Pancreas (tissue), 10 donors: Measurements from ENCODE around the gene RAET1L. TPM values are rescaled to one million over a fixed set of nuclear protein-coding genes. Genes with fewer than 3 reads are reported as not detected.

Experiments used
- ATAC-seq, 4 donors: fragments of 200-7000 bp; cut with Tn5 transposase; one replicate each; pipeline versions ENCODE4 v1.8.0 to v1.9.1; 2020; ENCODE audit warnings: mild to moderate bottlenecking in 4 of 4, moderate library complexity in 4 of 4
- DNase-seq, 6 donors: peaks; one replicate each; pipeline ENCODE4 v3.0.0-alpha.2; 2020
- FAIRE-seq: peaks from 2 replicates; lab custom pipeline; 2012; peaks lifted over from hg19 to GRCh38; lab: Jason Lieb, UNC
- H3K27ac ChIP-seq, 4 donors: fragments of 200-600 bp; sonication (generic); 1 replicate in 3 of 4; 2 replicates in 1 of 4; pipeline versions ENCODE4 v1.5.0 to v1.8.0; 2020
- H3K27me3 ChIP-seq, 4 donors: fragments of 200-600 bp; one replicate each; pipeline ENCODE4 v1.8.0; 2021
- H3K36me3 ChIP-seq, 3 donors: fragments of 200-600 bp; sonication (generic) in 1 of 3; one replicate each; pipeline versions ENCODE4 v1.5.0 to v1.8.0; 2020 to 2021
- H3K4me1 ChIP-seq, 3 donors: fragments of 200-600 bp; one replicate each; pipeline ENCODE4 v1.8.0; 2021
- H3K4me3 ChIP-seq, 4 donors: fragments of 200-600 bp; sonication (generic) in 2 of 4; one replicate each; pipeline versions ENCODE4 v1.5.0 to v1.8.0; 2020 to 2021
- H3K9me3 ChIP-seq, 4 donors: fragments of 200-600 bp; one replicate each; pipeline ENCODE4 v1.8.0; 2021
- WGBS, 2 donors: extraction: QIAGEN DNeasy Blood & Tissue Kit; methylation state at CpG; one replicate each; pipeline ENCODE4 v1.1.7; 2013; 5-methylcytosine and 5-hydroxymethylcytosine counted together
- intact Hi-C, 3 donors: fragments of 100-400 bp; cut with DNase I; formaldehyde crosslinking; loops; one replicate each; pipeline versions ENCODE4 v1.11.1 to v1.14.2; 2022
- polyA plus RNA-seq, 2 donors: library from polyadenylated mRNA; stranded (reverse); fragments of 200-250 nt; gene quantifications; one replicate each; pipeline ENCODE4 v1.2.3, GENCODE V29; 2013
- total RNA-seq, 6 donors: library from RNA; stranded (reverse); fragmentation: NEBNext Ultra II Directional in 4 of 6; extraction: Animal tissue kit (Norgen Biotek cat#: 25700) in 4 of 6; gene quantifications; one replicate each; pipeline versions ENCODE4 v1.2.1 to v1.2.4, GENCODE V29; 2021 to 2023
- TF ChIP-seq, protein P1 (sequence below), 4 donors: fragments of 200-600 bp; sonication (generic) in 3 of 4; IDR thresholded peaks; one replicate each; pipeline versions ENCODE4 v1.5.0 to v1.8.0; 2021; ENCODE audit warnings: antibody characterized with exemption in 4 of 4
- donor health status: healthy with polysubstance abuse.
- donor health status: DM: no; HTN: no; CAD: no; lungs with moderate emphysema.
- donor health status: DM: no; HTN: no; CAD: no.
- donor health status: control.
- donor health status: control.
- donor health status: Bipolar disorder and iron deficiency.
- donor health status: DM: yes; HTN: yes; CAD: no.
- donor health status: DM: no; HTN: no; CAD: no.
- donor health status: DM: no; HTN: no; CAD: no.
- donor health status: DM: yes; HTN: yes; CAD: no.

The RAET1L gene
- total and polyA plus RNA-seq, 8 donors, result 0.46 to 0.53 TPM; not detected in 6

GRCh38 chr6:150043096-150043495 lies 17.8 kb upstream of the RAET1L start:
- WGBS, 2 donors, result 91 to 93% methylated on average over 11 to 13 of the region's 13 CpGs
- FAIRE-seq (no peak), DNase-seq (no peak), ATAC-seq (no peak)
- H3K4me1 ChIP-seq, result peaks cover 0 to under 1% (median 0%) of the 10 kb centered on the region in 3 donors
- no peaks in the 10 kb centered on the region for H3K36me3 ChIP-seq
- intact Hi-C loops, result no loop called here
- H3K27ac ChIP-seq, result no peak overlapping the region
- TF ChIP-seq, protein P1, sequence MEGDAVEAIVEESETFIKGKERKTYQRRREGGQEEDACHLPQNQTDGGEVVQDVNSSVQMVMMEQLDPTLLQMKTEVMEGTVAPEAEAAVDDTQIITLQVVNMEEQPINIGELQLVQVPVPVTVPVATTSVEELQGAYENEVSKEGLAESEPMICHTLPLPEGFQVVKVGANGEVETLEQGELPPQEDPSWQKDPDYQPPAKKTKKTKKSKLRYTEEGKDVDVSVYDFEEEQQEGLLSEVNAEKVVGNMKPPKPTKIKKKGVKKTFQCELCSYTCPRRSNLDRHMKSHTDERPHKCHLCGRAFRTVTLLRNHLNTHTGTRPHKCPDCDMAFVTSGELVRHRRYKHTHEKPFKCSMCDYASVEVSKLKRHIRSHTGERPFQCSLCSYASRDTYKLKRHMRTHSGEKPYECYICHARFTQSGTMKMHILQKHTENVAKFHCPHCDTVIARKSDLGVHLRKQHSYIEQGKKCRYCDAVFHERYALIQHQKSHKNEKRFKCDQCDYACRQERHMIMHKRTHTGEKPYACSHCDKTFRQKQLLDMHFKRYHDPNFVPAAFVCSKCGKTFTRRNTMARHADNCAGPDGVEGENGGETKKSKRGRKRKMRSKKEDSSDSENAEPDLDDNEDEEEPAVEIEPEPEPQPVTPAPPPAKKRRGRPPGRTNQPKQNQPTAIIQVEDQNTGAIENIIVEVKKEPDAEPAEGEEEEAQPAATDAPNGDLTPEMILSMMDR (IDR thresholded peaks at IDR 0.05), result no peak
- H3K27me3 ChIP-seq, result peaks cover 0 to 2% (median 0%) of the 10 kb centered on the region in 4 donors
- H3K9me3 ChIP-seq, result no peaks in the 10 kb centered on the region
- H3K4me3 ChIP-seq, result no peak overlapping the region

- 11 to 14% methylated on average over 13 to 21 of the region's 21 CpGs for WGBS, 2 donors
- intact Hi-C loops, result no loop called here
- no peaks in the 10 kb centered on the region for H3K36me3 ChIP-seq
- no peaks in the 10 kb centered on the region for H3K9me3 ChIP-seq
- no peak overlapping the region for H3K27ac ChIP-seq
- FAIRE-seq (no peak), ATAC-seq (peak in 3 of 4 donors; percentile 43 to 72 (median 69)), DNase-seq (no peak)
- peaks cover 0 to 9% (median 0%) of the 10 kb centered on the region in 3 donors for H3K4me1 ChIP-seq
- peaks cover 0 to 19% (median 2%) of the 10 kb centered on the region in 4 donors for H3K27me3 ChIP-seq
- TF ChIP-seq, protein P1 (IDR thresholded peaks at IDR 0.05), result no peak
- peak overlapping the region in 2 of 4 donors; percentile 4 to 28 for H3K4me3 ChIP-seq
These were observed 13.1 kb upstream of the RAET1L start for GRCh38 chr6:150038202-150039062.

GRCh38 chr6:150037526-150038201 lies 12.3 kb upstream of the RAET1L start:
- WGBS, 2 donors, result 2% methylated on average over 54 to 55 of the region's 55 CpGs
- Histone ChIP-seq H3K4me1 (peaks cover 0 to 9% (median 0%) of the 10 kb centered on the region in 3 donors), H3K9me3 (no peaks in the 10 kb centered on the region), H3K27ac (no peak overlapping the region), H3K4me3 (peak overlapping the region in 2 of 4 donors; percentile 4 to 28), H3K27me3 (peaks cover 0 to 19% (median 2%) of the 10 kb centered on the region in 4 donors), H3K36me3 (no peaks in the 10 kb centered on the region)
- intact Hi-C loops, result no loop called here
- FAIRE-seq (no peak), DNase-seq (no peak), ATAC-seq (peak in 3 of 4 donors; percentile 44 to 57 (median 45))
- TF ChIP-seq, protein P1 (IDR thresholded peaks at IDR 0.05), result no peak

GRCh38 chr6:150036081-150036480 lies 10.7 kb upstream of the RAET1L start:
- H3K4me1 ChIP-seq, result peaks cover 0 to 9% (median 0%) of the 10 kb centered on the region in 3 donors
- H3K36me3 ChIP-seq, result no peaks in the 10 kb centered on the region
- WGBS, 2 donors, result 69% methylated on average over 5 of the region's 5 CpGs
- no peak overlapping the region for H3K4me3 ChIP-seq
- no peak overlapping the region for H3K27ac ChIP-seq
- TF ChIP-seq, protein P1 (IDR thresholded peaks at IDR 0.05), result no peak
- ATAC-seq (no peak), DNase-seq (no peak), FAIRE-seq (no peak)
- no peaks in the 10 kb centered on the region for H3K9me3 ChIP-seq
- intact Hi-C loops, result no loop called here
- peaks cover 0 to 19% (median 2%) of the 10 kb centered on the region in 4 donors for H3K27me3 ChIP-seq
